HG03108 (cell line): ENCODE measurements around the gene AIFM3.
"Not testable (repeated sequence)": the region's sequence is repeated elsewhere in the genome, so short reads cannot be mapped to it uniquely, and the experiment has no call there.

ENCODE experiments used
- ATAC-seq: cut with Tn5 transposase; IDR thresholded peaks from one replicate; pipeline ENCODE4 v1.9.1; 2021; ENCODE audit warnings: moderate library complexity; ENCODE audit not compliant: unreplicated experiment

AIFM3 gene

DNA sequence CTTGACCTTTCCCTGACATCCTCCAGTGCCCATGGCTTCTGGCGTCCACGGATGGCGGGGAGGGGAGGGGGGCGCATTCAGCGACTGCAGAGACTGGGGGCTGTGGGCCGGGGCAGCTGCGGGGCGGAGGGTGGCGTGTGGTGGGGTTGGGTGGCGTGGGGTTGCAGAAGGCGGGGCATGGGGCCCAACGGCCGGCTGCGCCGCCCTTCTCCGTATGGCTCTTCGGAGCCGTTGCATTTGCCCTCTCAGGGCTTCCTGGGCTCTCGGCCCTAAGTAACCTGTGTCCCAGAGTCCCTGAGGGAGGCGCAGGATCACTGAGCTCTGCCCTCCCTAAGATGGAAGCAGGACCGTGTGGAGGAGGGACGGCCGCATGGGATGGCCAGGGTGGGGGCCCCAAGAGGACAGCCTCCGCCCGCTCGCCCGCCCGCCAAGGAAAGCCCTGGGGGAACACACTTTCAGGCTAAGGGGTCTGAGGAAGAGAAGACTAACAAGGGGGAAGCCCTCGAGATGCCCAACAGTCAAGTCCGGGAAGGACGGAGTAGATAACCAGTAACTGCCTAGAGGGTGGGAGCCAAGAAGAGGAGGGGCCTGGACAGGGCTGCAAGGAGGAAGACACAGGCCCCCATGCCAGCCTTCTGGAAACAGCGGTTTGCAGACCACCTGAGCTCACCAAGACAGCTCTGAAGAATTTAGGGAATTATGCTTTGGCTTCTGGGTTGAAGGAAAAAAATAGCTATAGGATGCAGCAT is 9.2 kb upstream of the AIFM3 start:
- no peak for ATAC-seq

DNA sequence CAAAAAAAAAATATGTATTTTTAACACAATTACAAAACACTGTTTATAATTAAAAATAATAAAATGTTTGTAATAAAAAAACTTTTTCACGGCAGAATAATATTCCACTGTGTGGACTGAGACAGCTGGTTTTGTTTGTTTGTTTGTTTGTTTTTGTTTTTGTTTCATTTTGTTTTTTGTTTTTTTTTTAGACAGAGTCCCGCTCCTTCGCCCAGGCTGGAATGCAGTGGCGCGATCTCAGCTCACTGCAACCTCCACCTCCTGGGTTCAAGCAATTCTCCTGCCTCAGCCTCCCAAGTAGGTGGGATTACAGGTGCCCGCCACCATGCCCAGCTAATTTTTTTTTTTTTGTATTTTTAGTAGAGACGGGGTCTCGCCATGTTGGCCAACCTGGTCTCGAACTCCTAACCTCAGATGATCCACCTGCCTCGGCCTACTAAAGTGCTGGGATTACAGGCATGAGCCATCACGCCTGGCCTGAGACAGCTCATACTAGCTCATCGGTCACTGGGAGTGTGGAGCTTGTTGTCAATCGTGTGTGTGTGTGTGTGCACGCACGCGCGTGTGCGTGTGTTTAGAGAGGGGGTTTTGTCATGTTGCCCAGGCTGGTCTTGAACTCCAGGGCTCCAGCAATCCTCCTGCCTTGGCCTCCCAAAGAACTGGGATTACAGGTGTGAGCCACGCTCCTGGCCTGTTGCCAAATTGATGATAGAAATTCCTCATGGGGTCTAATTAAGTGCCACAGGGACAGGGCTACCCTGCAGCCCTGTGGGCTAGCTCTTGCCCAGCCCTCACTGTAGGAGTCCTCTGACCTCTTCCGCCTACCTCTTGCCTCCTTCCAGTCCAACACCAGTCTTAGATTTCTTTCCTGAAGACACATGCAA is 7.2 kb upstream of the AIFM3 start:
- ATAC-seq: no peak

DNA sequence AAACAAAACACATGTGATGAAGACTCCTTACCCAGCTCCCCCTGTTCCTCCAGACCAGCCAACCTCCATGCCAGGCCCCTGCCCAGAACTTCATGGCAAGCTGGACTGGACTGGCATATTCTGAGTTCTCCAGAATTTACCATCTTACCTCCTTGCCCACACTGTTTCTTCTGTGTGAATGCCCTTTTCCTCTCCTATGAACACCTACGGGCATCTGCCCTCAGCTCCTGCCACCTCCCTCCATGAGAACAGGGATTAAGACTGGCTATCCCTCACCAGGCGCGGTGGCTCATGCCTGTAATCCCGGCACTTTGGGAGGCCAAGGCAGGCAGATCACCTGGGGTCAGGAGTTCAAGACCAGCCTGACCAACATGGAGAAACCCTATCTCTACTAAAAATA is 6.4 kb upstream of the AIFM3 start:
- no peak for ATAC-seq

DNA sequence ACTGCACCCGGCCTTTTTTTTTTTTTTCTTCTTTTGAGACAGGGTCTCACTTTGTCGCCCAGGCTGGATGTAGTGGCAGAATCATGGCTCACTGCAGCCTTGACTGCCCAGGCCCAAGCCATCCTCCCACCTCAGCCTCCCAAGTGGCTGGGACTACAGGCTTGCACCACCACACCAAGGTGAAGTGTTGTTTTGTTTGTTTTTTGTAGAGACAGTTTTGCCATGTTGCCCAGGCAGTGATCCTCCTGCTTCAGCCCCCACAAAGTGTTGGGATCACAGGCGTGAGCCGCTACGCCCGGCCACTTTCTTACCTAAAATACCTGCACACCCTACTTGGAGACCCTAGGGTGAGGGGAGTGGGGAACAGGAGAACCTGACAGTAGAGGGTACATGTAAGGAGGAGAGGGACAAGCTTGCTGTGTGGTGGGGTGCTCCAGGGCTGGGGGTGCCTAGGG is 4.5 kb upstream of the AIFM3 start:
- ATAC-seq: no peak

DNA sequence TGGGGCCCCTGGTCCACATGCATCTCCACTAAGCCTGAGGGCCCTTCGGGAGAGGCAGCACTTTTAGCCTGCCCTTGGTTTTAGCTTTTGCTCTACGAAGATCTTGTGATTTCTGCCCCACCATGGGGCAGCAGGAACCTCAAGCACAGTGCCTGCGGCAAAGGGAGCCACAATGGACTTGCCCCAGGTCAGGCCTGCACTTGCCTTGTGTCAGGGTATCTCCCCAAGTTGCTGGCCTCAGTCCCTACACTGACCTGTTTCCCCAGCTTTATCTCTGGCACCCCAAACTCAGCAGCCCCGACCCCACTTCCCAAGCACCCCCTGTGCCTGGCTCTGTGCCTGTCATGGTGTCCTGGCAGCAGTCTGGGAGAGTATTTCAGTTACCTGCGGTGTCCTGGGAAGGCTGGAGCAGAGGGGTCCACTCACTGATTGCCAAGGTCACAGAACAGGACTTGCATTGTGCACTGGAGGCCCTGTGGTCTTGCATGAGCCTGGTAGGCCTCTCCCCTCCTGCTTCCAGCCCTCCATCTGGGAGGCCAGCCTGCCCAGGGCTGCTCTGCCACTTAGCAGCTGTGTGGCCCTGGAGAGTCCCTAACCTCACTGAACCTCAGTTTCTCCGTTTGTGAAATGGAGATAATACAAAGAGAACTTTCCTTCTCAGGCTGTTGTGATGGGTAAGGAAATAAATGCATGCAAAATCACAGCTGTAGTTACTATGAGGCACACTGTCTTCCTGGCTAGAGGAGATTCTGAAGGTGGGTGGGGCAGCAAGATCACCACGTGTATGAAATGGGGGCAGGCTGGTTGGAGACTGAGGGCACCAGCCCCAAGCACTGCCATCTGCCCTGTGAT is 3.6 kb upstream of the AIFM3 start:
- no peak for ATAC-seq

DNA sequence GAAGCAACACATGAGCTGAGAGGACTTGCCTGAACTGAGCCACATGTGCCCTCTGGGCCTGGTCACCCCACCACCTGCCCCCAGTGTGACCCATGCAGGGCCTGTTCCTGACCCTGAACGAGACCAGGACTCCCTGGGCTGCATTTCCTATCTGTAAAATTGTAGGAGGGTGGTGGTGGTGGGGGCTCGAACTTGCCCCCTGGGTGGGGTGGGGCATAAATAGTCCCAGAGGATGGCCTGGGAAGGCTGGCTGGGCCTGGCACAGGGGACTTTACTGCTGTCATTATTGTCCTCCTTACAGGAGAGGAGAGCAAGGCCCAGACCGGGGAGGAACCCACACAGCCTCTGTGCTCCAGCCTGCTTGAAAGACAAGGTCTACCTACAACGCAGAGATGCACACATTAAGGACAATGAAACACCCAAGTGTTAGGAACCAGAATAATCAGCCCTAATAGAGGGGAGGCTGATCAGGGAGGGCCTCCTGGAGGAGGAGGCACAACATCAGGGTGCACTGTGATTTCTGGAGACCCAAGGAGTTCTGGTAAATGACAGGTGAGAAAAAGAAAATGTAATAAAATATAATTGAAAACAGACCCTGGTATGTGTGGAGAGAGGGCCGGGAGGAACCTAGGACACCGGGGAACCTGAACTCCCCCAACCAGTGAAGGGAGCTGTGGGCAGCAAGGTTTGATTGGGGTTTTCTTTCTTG is 2.8 kb upstream of the AIFM3 start:
- no peak for ATAC-seq

DNA sequence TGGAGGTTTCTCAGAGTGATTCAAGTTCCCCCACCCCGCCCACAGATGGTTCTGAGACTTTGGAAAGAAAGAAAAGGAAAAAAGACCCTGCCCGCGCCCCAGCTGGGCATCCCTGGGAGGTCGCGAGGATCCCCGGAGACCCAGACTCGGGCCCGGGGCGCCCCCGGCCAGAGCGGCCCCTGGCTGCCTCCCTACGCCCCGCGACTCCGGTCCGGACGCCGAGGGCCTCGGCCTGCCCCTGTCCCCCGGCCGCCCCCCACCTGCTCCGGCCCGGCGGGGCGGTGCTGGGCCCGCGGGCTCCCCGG is 2.3 kb upstream of the AIFM3 start:
- ATAC-seq: no peak

DNA sequence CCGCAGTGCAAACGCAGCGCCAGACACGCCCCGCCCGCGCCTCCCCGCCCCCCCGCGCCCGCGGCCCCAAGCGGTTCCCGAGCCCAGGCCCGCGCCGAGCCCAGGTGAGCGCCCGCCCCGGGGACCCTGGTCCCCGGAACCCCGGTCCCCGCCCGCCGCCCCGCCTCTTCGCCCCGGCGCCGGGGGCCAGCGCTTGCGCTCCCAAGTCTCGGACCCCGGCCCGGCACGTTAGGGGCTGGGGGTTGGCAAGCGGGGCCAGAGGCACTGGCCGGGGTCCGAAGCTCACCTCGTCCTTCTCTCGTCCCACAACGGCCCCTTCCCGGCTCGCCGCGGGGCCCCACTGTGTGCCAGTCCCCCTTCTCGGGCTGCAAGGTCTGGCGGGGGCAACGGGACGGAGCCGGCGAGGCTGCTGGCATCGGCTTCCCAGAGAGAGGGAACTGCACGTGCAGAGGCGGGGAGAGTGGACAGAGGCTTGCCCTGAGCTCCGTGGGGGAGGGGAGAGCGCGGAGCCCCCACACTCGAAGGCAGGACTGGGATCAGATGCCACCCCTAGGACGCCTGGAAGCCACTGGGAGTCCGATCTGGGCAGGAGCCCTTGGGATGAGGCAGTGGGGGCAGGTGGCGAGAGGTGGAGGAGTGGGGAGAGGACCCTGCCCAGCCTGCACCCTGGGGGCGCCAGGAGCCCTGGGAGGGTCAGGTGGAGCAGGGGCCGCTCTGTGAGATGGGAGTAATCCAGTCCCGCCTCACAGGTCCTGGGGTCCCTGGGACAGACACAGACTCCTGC is 1.8 kb upstream of the AIFM3 start:
- no peak for ATAC-seq

DNA sequence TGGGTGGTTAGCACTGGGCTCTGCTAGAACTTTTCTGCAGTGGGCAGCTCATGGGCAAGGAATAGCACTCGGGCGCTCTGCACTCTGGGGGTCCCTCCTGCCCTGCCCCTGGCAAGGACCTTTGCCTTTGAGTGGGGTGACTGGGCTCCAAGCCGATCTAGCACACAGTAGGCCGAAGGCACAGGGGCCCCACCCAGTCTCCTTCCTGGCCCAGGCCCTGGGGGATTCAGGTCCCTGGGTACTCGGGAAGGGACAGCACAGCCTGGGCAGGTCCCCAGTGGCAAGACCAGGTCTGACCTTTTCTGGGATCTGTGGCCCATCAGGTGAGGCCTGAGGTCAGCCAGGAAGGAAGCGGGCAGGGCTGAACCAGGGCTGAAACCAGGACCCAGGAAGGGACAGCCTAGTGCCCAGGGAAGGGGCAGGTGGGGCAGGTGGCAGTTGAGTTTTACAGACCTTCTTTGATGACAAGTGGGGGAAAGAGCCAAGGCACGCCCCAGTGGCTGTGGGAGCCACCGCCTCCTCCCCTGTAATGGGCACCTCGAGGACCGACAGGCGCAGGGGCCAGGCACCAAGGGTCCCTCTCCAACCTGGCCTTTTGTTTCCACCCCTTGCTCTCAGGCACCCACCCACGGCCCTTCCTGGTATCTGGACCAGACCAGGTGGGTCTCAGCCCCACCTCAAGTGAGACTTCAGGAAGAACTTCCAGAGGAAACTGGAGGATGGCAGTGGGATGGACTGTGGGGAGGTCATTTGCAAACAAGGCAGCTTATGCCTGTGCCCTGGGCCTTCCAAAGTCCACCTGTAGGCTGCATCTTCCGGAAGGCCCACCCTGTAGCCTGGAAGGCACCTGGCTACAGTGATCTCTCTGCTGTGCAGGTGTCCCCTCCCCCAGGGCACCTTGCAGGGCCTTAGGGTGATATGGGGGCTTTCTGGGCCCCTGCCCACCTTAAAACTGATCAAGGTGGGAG is 883 bp upstream of the AIFM3 start:
- no peak for ATAC-seq

DNA sequence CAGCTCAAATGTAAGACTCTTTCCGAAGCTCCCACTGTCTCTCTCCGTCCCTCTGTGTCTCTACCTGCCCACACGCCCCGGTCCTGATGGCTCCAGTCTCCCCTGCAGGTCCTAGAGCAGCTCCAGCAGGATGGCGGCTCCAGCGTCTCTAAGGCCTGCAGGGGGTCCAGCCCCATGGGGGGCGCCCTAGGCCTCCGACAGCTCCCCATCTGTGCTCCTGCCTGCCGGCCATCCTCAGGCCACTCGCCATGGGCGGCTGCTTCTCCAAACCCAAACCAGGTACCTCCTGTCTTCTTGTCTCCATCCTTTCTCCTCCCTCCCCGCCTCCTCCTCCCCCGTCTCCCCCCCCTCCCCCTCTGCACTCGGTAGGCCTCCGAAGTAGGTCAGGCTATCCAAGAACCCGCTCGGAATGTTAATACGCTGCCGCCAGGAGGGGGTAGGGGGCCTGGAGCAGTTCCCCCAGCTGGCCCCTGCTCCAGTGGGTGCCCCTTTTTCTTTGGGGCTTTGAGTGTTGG is 699 bp downstream of the AIFM3 start:
- no peak for ATAC-seq

DNA sequence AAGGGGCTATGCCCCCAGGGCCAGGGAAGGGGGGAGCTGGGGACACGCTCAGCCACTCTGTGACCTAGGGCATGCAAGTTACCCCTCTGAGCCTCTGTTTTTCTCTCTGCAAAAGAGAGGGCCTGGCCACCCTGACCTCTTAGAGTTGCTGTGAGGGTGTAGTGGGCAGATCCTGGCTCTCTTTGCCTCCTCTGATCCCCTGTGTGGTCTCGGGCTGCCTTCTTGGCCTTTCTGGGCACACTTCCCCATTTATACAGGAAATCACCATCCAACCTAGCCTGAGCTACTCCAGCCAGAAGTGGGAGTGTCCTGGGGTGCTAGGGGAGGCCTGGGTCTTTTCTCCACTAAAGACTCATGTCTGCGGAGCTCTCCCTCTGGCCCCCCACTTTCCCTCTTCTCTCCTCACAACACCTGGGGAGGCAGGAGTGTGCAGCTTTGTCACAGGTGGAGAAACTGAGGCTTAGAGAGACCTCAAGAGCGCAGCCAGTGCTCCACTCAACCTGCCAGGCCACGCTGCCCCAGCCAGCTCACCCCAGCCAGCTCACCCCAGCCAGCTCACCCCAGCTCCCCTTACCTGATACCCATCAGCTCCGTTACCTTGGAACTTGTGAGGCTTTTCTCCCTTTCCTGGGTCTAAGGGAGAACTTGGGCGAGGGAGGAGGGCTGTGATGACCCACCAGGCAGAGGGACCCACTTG is 1.4 kb downstream of the AIFM3 start:
- ATAC-seq: no peak

DNA sequence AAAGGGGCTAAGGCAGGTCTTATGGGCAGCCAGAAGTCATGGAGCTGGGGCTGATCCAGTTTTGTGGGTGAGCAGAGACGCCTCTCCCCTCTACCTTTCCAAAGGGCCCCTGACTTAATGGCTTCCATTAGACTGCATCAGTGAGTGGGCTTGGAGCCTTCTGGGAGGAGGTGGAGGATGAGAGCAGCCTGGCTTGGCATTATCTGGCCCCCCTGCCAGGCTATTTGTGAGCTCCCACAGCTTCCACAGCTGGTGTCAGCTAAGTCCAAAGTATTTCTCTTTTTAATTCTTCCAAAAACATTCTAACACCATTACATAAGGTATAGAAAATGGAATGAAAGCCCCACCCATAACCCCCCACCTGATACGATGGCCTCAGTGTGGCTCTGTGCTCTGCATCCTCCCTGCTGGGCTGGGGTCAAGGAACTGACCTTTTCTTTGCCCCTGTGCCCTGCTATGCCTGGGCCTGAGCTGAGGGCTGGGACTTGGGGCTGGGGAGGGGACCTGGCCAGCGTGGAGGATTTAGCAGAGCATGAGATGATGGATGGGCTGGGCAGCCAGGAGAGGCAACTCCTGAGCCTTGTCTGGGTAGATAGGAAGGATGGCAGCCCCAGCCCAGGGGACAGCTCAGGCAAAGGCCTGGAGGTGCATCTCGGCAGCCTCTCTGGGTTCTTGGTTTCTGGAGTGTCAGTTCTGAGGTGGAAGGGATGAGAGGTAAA is 4.0 kb downstream of the AIFM3 start:
- no peak for ATAC-seq

DNA sequence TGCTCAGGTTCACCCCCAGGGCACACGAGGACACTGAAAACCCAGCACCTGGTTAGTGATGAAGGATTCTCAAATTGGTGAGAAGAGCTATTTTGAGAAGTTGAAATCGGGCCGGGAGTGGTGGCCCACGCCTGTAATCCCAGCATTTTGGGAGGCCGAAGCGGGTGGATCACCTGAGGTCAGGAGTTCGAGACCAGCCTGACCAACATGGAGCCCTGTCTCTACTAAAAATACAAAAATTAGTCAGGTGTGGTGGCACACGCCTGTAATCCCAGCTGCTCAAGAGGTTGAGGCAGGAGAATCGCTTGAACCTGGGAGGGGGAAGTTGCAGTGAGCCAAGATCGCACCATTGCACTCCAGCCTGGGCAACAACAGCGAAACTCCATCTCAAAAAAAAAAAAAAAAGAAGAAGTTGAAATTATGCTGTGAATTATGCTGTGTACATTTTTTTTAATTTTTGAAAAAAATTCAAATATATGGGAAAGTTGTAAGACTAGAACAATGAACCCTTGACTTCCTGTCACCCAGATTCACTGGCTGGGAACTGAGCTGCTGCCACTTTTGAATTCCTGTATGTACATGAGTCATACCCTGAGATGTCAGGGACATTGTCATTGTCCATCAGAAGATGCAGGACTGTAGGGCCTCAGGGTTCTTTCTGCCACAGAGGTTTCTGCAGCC is 5.1 kb downstream of the AIFM3 start:
- not testable (repeated sequence) for ATAC-seq

DNA sequence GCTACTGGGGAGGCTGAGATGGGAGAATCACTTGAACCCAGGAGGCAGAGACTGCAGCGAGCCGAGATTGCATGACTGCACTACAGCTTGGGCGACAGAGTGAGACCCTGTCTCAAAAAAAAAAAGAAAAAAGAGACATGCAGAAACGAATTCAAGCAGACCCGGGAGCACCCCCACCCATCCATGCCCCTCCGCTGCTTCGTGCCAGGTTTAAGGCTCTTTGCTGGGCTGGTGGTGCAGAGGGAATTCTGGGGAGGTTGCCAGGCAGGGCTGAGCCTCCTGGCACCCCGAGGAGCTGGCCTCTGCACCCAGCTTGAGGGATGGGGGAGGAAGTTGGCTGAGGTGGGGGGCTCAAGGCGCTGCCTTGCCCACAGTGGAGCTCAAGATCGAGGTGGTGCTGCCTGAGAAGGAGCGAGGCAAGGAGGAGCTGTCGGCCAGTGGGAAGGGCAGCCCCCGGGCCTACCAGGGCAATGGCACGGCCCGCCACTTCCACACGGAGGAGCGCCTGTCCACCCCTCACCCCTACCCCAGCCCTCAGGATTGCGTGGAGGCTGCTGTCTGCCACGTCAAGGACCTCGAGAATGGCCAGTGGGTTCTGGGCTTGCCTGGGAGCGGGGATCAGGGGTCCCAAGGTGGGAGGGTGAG is 6.0 kb downstream of the AIFM3 start:
- no peak for ATAC-seq

DNA sequence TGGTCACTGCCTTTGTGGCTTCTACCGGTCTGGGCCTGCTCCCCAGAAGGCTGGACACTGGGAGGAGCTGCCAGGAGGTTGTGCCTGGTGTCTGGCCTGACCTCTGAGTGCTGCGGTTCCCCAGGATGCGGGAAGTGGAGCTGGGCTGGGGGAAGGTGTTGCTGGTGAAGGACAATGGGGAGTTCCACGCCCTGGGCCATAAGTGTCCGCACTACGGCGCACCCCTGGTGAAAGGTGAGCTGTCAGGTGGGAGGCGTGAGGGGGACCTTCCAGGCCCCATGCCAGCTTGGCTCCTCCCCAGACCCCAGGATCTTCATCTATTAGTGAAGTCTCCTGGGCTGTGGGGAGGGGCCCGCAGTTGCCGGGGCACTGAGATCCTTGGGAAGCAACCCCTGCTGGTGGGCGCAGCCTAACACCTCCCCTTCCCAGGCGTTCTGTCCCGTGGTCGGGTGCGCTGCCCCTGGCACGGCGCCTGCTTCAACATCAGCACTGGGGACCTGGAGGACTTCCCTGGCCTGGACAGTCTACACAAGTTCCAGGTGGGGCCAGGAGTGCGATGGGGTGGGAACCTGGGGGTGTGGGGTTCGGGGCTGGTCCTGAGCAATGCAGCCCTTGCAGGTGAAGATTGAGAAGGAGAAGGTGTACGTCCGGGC is 6.7 kb downstream of the AIFM3 start:
- no peak for ATAC-seq
